ENCODE data around the gene KCTD3.

The KCTD3 gene

DNA sequence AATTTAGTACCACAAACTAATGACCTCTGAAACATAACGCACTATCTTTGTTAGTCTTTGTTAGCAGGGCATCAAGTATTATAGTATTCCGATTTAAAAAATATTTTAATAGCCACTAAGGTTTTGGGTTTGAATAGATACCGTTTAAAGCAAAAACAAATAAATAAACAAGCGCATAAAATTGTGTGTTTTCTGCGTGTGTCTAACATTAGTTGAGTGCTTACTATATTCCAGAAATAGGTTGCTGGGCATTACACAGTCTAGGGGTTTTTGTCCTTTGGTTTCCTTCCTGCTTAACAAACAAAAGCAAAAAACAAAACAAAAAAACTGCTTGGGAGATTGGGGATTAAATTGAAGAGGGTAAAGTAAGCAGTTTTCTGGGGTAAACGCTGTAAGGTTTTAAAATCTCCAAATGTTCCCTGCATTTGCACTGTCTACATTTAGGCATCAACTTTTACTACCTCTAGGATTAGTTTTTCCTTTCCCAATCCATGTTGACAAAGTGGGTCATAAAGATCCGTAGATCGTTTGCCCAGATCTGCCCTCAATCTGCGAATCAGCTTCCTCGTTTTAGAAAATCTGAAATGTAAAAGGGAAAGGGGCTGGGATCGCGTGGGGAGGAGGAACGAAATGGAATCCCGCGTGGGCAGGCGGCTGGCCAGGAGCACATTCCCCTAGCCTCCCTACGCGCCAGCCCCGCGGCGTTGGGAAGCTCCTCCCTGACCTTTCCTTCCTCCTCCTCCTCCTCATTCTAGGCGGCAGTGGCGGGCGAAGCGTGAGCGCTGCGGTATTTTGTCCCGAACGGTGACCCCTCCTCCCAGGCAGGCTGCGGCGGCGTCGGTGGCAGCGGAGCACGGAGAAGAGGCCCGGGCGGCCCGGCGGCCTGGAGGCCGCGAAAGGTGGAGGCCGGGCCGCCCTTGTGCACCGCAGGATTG lies at the start of gene KCTD3:
Gene KCTD3, plus strand, starts transcription at position 749 of the 935 bp plus-strand sequence. CDS start 382 bp downstream, outside the sequence.
- peak; percentile 9 for DNase-seq

DNA sequence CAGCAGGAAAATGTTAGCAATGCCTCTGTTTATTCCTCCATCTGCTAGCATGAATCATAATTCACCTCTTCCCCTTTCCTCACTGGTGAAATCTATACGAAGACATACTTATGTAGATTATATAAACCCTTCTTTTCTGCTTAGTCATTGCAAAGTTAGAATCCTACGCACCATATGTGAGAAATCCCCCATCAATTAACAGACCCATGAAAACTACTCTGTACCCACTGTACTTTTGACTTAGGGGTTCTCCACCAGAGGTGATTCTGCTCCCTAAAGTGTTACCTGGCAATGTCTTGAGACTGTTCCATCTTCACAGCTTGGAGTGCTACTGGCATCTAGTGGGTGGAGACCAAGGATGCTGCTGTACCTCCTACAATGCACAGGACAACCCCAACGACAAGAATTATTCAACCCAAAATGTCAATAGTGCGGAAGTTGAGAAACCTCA lies 49.6 kb upstream of the KCTD3 start:
- DNase-seq: no peak

DNA sequence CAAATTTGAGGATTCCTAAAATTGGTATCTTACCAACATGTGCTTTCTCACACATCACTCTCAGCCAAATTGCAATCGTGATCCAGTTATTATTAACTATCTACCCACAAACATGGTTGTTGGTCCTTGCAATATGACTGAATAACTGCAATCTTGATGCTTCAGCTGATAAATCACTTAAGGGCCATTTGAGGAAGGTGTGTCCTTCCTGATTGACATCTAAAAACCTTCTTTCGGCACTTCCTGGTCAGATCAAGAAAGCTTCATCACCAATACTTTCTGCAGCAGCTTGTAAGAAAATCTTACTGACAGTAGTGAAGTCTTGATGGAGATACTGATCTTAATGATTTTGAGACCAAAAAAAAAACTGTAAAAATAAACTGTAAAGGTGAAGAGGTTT lies 48.5 kb upstream of the KCTD3 start:
- no peak for DNase-seq

DNA sequence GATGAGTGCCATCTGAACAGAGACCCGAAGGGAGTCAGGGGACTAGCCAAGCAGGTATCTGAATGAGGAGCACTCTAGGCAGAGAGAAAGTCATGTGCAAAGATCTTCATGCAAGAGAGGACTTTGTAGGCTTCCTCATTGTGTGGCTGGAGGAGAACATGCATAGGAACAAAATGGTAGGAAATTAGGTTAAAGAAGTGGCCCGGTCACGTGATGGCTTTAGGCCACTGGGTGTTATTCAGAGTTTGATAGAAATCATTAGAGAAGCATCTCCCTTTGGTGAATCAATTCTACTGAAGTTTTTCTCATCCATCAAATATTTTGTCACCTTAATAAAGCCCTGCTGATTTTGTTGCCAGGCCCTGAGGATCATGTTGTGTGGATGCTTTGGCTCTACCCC lies 45.8 kb upstream of the KCTD3 start:
- no peak for DNase-seq

DNA sequence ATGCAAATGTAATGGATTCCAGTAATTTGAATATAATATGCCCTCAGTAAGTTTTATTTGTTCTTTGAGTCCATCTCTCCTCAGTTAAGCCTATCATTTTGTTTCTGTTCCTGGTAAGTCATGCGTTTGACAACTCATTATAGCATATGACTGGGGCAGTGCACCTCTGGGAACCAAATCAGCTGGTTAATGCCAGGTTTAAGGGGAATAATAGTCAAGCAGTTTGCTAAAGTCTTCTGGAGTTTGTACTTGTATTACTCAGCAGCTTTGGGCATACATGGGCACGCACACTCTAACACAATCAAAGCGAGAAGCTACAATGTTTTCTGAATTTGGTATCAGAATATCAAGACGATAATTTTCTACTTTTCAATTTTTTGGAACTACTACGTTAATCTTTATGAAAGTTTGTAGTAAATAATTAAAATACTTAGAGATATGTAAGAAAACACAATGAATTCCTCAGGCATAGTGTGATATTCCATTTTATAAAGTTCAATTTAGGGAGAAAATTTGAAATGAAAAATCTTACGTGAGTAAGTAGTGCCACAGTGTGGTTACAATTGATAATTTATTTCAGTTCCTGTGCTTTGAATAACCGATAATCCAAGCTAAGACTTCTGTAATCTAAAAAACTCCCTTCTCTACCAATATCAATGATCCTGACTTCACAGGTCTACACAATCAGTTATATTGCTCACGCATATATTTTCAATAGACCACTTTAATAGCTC lies 43.8 kb upstream of the KCTD3 start:
- no peak for DNase-seq

DNA sequence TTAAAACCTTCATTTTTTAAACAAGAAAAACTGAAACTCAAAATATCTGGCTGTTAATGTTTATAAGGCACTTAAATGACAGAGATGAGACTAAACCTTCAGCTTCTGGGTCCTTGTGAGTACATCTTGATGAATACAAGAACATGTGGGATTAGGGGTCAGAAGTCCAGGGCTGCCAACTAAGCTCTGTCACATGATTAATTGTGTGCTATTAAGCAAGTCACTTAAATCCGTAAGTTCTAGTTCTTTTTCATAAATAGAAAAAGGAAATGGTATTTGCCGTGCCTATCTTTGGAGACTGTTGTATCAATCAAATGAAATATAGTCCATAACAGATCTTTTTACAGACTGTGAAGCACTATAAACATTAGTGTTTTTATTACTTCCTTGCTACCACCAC lies 43.2 kb upstream of the KCTD3 start:
- DNase-seq: no peak

DNA sequence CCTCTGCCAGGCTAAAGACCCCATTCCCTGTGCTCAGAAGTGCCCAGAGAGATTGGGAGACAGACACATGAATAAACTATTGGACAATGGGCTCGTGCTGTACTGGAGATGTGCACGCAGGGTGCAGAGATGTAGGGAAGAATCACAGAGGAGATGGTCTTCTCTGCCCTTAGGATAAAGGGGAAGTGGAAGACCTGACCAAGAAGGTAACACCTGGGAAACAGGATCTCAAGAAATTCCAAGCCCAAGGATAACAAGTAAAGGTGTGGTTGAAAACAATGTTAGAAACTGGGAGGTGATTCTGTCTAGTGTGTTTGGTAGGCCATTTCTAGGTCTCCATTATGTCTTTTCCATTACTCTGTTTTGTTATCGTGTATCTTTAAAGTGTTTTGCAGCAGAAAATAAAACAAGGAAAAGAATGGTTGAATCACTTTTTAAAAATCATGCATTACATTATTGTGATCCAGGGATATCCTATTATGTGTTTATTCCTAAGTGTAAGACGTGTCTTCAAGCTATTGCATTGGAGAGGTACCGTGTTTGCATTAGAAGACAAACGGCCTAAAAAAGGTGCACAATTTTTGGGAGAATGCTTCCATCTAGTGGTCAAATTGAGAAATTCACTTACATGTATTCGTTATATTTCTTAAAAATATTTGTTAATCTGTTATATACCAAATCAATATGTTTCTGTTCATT lies 40.8 kb upstream of the KCTD3 start:
- peak; percentile 26 for DNase-seq

DNA sequence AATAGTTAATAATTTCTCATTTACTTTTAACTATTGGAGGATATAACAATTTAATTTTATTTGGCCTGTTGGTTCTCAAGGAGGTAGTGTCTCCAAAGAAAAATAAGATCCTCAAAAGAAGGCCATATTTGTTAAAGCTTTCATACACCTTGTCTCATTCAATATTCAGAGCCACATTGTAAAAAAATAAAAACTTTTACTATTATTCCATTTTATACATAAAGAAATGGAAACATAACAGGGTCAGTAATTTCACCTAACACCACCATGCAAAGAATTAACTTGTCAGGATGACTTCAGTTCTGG lies 40.3 kb upstream of the KCTD3 start:
- no peak for DNase-seq

DNA sequence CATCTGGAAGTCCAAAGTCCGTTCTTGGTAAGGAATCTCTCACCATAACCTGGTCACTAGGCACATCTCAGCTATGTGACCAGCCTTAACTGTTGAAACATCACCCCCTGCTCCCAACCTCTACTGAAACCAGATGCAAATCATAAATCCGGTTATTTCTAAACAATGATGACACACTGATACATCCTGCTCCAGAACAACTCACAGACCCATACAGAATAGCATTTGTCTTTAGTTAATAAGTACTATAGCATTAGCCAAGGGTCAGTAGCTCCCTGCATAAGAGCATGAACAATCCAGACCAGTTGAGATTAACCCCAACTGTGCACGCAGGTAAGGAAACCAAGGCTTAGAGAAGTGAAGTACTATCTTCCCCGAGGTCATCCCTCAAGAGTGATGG lies 38.0 kb upstream of the KCTD3 start:
- DNase-seq: no peak

DNA sequence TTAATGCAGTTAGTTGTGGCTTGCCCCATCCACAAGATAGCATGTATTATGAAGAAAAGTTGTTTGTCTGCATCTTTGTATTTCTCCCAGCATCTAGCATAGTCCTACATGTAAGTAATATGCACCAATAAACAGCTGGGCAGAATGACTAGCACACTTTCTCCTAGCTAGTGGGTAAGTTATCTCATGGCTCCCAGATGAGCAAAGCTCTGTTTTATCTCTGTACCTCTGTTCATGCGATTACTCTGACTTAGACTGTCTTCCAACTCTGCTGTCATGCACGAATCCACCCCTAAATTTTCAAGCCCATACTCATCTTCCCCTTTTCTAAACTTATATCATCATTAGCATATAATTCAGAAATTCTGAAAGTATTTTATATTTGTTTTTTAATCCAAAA lies 37.5 kb upstream of the KCTD3 start:
- no peak for DNase-seq

DNA sequence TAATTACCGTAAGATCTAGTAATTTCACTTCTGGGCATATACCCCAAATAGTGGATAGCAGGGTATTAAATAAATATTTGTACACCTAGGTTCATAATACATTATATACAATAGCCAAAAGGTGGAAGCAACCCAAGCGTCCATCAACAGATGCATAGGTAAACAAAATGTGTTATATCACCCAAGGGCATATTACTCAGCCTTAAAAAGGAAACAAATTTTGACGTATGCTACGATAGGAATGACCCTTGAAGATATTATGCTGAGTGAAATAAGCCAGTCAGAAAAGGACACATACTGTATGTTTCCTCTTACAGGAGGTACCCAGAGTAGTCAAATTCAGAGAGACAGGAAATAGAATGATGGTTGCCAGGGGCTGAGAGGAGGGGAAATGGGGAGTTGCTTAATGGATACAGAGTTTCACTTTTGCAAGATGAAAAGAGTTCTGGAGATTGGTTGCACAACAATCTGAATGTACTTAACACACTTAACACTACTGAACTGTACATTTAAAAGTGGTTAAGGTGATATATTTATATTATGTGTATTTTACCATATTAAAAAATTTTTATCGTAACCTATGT lies 36.6 kb upstream of the KCTD3 start:
- DNase-seq: no peak

DNA sequence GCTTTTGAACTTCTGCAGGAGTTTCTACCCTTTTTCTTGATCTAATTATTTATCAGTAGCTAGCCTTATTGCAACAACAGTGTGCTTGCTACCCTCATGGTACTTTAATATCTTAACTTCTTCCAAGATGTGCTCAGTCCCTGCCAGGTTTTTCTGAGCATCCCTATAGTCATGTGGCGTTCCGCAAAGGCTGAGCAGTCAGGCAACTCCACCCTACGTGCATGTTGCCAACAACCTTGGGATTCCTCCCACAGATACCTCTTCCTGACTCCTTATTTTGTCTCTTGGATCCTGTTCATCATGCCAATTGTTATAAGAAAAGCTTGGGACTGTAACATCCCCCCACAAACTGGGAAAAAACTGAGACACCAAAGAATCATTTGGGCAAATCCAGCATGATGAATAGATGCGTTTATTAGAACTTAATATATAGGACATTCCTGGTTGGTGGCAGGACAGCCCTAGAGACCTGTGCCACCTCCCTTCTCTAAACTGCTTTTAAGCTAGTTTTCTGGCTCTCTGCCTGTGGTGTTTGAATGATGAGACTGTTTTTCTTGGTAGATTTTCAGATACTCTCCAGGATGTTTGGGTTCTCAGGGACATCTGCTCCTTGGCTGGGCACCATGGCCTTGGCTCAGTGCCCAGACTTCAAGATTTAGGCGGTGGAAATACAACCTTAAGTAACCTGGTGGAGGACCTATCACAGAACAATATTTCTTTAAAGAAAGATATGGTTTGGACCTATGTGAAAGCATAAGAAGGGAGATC lies 27.1 kb upstream of the KCTD3 start:
- peak; percentile 32 for DNase-seq

DNA sequence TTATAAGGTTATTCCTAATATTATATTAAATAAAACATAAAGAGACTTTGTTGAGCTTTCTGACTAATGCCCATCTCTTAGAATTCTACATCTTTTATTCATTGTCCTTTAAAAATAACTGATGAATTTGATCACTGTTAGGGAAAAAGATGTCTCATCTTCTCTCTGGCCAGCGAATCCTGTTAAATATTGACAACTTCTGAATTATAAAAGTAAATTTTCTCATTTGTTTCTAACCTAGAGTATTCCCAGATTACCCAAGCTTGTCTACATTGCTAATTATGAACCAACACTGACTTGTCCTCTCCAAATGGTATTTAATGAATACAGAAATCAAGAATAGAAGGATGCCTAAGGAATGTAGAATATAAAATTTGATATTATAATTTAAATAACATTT lies 24.8 kb upstream of the KCTD3 start:
- no peak for DNase-seq

DNA sequence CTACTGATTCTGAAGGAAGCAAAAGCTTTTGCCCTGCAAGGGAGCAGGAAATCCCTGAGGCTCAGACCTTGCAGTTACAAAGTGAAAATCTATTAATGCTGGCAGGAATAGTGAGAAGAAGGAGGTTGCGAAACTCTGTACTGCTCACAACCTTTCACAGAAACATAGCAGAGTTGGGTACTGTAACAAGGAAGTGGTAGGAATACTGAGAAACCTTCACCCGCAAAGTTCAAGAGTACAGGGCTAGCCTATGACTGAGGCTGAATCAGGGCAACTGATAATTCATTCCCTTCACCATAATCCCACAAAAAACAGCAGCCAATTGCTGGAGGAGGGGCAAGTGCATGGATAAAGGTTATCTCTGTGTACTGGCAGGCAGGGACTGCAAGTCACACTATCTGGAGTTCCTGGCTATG lies 23.9 kb upstream of the KCTD3 start:
- no peak for DNase-seq

DNA sequence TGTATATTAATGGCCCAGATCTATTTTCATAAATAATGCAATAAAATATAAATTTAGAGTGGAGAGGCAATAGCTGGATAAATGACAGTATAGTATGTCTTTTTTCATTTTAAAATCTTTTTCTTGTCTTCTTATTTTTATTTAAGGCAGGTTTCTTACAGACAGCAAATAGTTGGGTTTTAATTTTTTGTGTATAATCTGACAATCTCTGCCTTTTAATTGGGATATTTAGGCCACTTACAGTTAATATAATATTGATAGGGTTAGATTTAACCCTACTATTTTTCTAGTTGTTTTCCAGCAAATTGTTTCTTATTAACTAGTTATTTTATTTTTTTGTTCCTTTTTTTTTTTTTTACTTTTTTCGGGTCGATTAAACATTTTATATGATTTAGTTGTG lies 23.3 kb upstream of the KCTD3 start:
- no peak for DNase-seq

DNA sequence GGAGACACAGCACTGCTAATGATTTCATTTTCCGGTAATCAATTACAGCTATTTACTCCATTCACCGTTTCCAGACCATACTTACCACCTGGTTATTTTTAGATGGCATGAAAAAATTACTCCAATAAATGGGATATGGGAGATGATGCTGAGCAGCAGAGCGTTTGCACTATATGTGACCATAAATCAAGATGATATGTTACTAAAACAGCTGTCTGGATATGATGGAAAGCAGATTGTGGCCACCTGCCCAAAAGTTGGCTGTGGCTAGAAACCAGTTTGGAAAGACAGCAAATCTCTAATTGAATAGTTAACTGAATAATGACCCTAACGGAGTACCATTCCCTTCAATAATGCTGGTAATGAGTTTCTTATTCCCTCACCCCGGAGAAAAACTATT lies 22.5 kb upstream of the KCTD3 start:
- no peak for DNase-seq

DNA sequence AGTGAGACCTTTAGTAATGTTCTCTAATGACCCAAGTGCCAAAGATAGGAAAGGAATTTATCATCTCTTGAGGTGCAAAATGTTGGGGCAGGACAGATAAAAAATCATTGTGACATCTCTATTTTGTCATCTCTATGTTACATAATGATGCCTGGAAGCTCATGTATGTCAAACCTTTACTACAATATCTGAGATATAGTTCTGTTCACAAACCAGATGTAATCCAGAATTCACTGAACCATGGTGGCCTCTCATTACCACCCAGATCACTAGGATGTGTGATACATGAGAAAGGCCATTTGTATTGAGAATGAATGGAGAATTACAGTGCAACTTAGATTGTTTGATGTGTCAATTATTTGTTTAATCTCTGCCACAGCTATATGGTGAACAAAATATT lies 22.0 kb upstream of the KCTD3 start:
- DNase-seq: no peak

DNA sequence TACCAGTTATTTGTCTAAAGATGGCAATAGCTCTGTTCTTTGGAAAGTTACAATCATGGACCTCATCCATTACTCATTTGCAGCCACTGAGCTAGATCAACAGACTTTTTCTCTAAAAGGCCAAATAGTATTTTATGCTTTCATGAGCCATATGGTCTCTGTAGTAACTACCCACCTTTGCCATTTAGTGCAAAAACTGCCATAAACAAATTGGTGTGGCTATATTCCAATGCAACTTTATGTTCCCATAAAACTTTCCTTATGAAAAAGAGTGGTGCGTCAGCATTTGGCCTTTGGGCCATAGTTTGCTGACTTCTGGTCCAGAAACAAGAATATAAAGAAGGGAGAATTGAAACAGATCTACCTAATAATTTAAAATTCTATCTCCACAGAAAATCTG lies 20.1 kb upstream of the KCTD3 start:
- no peak for DNase-seq

DNA sequence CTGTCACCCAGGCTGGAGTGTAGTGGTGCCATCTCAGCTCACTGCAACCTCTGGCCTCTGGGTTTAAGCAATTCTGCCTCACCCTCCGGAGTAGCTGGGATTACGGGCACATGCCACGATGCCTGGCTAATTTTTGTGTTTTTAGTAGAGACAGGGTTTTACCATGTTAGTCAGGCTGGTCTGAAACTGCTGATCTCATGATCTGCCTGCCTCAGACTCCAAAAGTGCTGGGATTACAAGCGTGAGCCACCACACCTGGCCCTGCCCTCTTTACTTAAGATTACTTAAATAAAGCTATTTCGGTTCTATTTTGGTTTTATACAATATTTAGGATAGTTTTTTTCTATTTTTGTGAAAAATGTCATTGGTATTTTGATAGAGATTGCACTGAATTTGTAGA lies 15.3 kb upstream of the KCTD3 start:
- no peak for DNase-seq

DNA sequence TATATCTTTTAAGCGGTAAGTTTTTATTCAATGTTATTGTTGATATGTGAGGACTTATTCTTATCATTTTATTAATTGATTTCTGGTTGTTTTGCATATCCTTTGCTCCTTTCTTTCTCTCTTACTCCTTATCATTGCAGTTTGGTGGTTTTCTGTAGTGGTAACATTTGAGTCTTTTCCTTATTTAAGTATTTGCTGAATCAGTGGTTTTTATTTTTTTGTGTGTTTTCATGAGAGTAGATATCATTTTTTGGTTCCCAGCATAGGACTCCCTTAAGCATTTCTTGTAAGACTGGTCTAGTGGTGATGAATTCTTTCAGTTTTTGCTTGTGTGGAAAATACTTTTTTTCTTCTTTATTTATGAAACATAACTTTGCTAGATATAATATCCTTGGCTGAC lies 12.2 kb upstream of the KCTD3 start:
- no peak for DNase-seq

DNA sequence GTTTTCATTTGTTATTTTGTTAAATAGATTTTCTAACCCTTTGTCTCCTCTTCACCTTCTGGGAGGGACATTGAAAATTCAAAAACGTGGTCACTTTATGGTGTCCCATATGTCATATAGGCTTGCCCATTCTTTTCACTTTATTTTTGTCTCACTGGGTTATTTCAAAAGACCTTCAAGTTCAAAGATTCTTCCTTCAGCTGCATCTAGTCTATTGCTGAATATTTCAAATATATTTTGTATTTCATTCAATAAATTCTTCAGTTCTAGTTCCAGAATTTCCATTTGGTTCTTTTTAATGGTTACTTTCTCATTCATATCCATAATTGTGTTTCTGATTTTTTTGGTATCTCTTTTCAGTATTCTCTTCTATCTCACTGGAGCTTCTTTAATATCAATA lies 11.6 kb upstream of the KCTD3 start:
- no peak for DNase-seq

DNA sequence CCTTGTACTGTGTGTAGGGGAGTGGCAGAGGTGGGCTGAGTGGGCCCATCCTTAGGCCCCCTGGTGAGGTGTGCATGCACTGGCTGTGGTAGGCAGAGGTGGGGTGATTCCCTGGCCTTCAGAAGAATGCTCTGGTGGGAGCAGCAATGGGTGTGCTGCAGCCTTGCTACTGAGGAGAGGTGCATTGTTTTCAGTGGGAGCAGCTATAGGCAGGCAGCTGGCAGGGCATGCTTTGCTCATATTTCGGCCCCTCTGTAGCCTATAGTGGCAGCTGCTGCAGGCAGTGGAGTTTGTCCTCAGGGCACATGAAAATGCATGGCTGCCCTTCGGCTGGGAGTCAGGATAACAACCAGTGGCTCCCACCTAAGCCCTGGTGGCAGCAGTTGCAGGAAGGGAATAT lies 10.1 kb upstream of the KCTD3 start:
- DNase-seq: no peak

DNA sequence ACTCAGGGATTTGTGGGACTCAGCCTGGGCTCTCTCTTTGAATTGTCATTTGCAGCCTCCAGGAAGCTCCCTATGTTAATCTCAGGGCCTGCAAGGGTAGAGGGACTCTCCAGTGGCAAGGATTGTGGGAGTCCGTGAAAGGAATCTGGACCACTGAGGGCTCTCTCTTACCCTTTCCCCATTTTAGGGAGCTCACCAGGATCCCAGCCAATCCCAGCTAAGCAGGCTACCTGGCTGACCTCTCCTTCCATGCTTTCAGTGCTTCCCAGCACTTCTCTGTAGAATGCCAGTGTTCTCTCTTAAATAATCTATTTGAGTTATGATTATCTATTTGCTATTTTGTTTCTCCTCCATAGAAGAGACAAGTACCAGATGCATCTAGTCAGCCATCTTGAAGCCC lies 9.6 kb upstream of the KCTD3 start:
- no peak for DNase-seq

Measured in NCI-H2029 (cell line).